ENCODE measurements around the gene TTC7B.

TTC7B gene

DNA sequence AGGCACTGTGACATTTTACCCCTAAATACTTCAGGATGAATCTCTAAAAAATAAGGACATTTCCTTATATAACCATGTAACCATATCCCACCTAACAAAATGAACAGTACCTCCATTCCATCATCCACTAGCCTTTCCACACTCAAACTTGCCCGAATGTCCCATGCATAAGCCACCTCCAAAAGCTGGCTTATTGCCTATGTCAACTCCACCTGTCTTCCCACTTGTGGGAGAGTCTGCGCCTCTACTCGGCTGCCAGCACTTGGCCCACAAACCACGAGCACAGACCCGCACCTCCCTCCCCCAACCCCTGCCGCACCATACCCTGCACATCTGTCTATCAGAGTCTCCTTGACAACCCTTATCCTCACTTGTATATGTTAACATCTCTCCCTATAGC is 253.6 kb downstream of the TTC7B start:
- TF ChIP-seq TAF1 (IDR thresholded peaks at IDR 0.05; ENCODE audit: borderline replicate concordance, insufficient read depth, low read length) (no peak), FOXP2 (optimal IDR thresholded peaks at IDR 0.05; ENCODE audit: borderline replicate concordance, extremely low read depth, extremely low read length, insufficient read depth) (no peak), SIN3A (IDR thresholded peaks at IDR 0.05; ENCODE audit: borderline replicate concordance, insufficient read depth, low read length) (no peak), POLR2AphosphoS5 (IDR thresholded peaks at IDR 0.05; ENCODE audit: low read depth, low read length) (no peak)
- TF ChIP-seq, protein P1, sequence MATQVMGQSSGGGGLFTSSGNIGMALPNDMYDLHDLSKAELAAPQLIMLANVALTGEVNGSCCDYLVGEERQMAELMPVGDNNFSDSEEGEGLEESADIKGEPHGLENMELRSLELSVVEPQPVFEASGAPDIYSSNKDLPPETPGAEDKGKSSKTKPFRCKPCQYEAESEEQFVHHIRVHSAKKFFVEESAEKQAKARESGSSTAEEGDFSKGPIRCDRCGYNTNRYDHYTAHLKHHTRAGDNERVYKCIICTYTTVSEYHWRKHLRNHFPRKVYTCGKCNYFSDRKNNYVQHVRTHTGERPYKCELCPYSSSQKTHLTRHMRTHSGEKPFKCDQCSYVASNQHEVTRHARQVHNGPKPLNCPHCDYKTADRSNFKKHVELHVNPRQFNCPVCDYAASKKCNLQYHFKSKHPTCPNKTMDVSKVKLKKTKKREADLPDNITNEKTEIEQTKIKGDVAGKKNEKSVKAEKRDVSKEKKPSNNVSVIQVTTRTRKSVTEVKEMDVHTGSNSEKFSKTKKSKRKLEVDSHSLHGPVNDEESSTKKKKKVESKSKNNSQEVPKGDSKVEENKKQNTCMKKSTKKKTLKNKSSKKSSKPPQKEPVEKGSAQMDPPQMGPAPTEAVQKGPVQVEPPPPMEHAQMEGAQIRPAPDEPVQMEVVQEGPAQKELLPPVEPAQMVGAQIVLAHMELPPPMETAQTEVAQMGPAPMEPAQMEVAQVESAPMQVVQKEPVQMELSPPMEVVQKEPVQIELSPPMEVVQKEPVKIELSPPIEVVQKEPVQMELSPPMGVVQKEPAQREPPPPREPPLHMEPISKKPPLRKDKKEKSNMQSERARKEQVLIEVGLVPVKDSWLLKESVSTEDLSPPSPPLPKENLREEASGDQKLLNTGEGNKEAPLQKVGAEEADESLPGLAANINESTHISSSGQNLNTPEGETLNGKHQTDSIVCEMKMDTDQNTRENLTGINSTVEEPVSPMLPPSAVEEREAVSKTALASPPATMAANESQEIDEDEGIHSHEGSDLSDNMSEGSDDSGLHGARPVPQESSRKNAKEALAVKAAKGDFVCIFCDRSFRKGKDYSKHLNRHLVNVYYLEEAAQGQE (IDR thresholded peaks at IDR 0.05; ENCODE audit: insufficient read depth in 1 of 2, low read depth in 2 of 2, low read length in 2 of 2) = no peak

DNA sequence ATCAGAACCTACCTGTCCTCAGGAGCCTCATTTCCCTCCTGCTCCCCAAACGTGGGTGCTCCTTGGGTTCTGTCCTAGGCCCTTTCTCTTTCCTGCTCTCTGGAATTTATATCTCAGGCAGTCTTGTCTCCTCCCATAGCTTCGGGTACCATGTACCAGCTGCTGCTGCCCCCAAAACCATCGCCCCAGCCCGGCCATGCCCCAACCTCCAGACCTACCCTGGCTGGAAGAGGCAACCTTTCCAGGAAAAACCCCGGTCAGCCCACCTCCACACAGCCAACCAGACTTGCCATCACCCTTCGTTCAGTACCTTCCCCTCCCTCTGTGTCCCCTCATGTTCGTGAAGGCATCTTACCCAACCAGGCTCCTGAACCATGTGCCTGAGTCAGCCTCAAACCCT is 254.3 kb downstream of the TTC7B start:
- TF ChIP-seq TAF1 (IDR thresholded peaks at IDR 0.05; ENCODE audit: borderline replicate concordance, insufficient read depth, low read length) = no peak
- TF ChIP-seq POLR2AphosphoS5 (IDR thresholded peaks at IDR 0.05; ENCODE audit: low read depth, low read length) = no peak
- TF ChIP-seq, protein P1 (IDR thresholded peaks at IDR 0.05; ENCODE audit: insufficient read depth in 1 of 2, low read depth in 2 of 2, low read length in 2 of 2) = no peak
- TF ChIP-seq SIN3A (IDR thresholded peaks at IDR 0.05; ENCODE audit: borderline replicate concordance, insufficient read depth, low read length) = no peak
- TF ChIP-seq FOXP2 (optimal IDR thresholded peaks at IDR 0.05; ENCODE audit: borderline replicate concordance, extremely low read depth, extremely low read length, insufficient read depth) = no peak

DNA sequence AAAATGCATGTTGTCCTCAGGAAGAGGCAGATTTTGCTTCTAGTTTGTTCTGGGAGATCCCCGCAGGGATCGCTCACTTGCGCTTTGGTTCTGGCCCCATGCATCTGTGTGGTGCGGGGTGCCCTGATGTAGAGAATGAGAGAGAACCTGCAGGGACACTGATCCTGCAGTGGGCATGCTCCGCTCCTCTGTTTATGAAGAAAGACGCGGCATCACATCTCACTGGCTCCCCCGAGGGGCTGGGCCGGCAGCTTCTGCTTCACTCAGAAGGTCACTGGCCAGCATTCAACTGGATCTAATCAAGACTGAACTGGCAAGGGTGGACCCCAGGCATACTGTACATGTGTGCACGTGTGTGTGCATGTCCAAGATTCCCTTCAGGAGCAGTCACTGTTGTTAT is 255.2 kb downstream of the TTC7B start:
- TF ChIP-seq POLR2AphosphoS5 (IDR thresholded peaks at IDR 0.05; ENCODE audit: low read depth, low read length) (no peak), FOXP2 (optimal IDR thresholded peaks at IDR 0.05; ENCODE audit: borderline replicate concordance, extremely low read depth, extremely low read length, insufficient read depth) (no peak), SIN3A (IDR thresholded peaks at IDR 0.05; ENCODE audit: borderline replicate concordance, insufficient read depth, low read length) (no peak), TAF1 (IDR thresholded peaks at IDR 0.05; ENCODE audit: borderline replicate concordance, insufficient read depth, low read length) (no peak)
- TF ChIP-seq, protein P1 (IDR thresholded peaks at IDR 0.05; ENCODE audit: insufficient read depth in 1 of 2, low read depth in 2 of 2, low read length in 2 of 2) = no peak

GRCh38 chr14:90560558-90560957 is 255.7 kb downstream of the TTC7B start:
- TF ChIP-seq SIN3A (IDR thresholded peaks at IDR 0.05; ENCODE audit: borderline replicate concordance, insufficient read depth, low read length) = no peak
- TF ChIP-seq, protein P1 (IDR thresholded peaks at IDR 0.05; ENCODE audit: insufficient read depth in 1 of 2, low read depth in 2 of 2, low read length in 2 of 2) = no peak
- TF ChIP-seq FOXP2 (optimal IDR thresholded peaks at IDR 0.05; ENCODE audit: borderline replicate concordance, extremely low read depth, extremely low read length, insufficient read depth) = no peak
- TF ChIP-seq TAF1 (IDR thresholded peaks at IDR 0.05; ENCODE audit: borderline replicate concordance, insufficient read depth, low read length) = no peak
- TF ChIP-seq POLR2AphosphoS5 (IDR thresholded peaks at IDR 0.05; ENCODE audit: low read depth, low read length) = no peak
